Prostate gland (tissue), 2 donors: ENCODE results near the gene BNIP3.

Experiments used
- POLR2A ChIP-seq: fragments of 450-650 bp; IDR thresholded peaks from one replicate; pipeline ENCODE4 v1.6.1; 2016; ENCODE audit warnings: antibody characterized with exemption, mild to moderate bottlenecking
- POLR2AphosphoS5 ChIP-seq: sonication (generic); formaldehyde crosslinking; IDR thresholded peaks from one replicate; pipeline ENCODE4 v1.6.1; 2017; ENCODE audit warnings: antibody characterized with exemption
- TF ChIP-seq, protein P1 (sequence below), 4 experiments: fragments of 200-600 bp in 2 of 4; fragments of 450-650 bp in 2 of 4; sonication (generic) in 2 of 4; IDR thresholded peaks; 1 replicate in 3 of 4; 2 replicates in 1 of 4; pipeline ENCODE4 v1.5.1; 2016 to 2019; ENCODE audit warnings: antibody characterized with exemption in 4 of 4, mild to moderate bottlenecking in 2 of 4, moderate library complexity in 2 of 4

DNA sequence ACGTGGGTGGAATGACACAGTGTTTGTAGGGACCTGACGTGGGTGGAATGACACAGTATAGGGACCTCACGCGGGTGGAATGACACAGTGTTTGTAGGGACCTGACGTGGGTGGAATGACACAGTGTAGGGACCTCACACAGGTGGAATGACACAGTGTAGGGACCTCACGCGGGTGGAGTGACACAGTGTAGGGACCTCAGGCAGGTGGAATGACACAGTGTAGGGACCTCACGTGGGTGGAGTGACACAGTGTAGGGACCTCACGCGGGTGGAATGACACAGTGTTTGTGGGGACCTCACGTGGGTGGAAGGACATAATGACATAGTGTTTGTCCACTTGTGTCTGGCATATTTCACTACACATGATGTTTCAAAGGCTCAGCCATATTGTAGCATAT lies 61.6 kb downstream of the BNIP3 start:
- TF ChIP-seq POLR2AphosphoS5 = no peak
- TF ChIP-seq POLR2A = no peak
- TF ChIP-seq, protein P1, sequence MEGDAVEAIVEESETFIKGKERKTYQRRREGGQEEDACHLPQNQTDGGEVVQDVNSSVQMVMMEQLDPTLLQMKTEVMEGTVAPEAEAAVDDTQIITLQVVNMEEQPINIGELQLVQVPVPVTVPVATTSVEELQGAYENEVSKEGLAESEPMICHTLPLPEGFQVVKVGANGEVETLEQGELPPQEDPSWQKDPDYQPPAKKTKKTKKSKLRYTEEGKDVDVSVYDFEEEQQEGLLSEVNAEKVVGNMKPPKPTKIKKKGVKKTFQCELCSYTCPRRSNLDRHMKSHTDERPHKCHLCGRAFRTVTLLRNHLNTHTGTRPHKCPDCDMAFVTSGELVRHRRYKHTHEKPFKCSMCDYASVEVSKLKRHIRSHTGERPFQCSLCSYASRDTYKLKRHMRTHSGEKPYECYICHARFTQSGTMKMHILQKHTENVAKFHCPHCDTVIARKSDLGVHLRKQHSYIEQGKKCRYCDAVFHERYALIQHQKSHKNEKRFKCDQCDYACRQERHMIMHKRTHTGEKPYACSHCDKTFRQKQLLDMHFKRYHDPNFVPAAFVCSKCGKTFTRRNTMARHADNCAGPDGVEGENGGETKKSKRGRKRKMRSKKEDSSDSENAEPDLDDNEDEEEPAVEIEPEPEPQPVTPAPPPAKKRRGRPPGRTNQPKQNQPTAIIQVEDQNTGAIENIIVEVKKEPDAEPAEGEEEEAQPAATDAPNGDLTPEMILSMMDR (IDR thresholded peaks at IDR 0.05) = no peak
